SK-N-SH (cell line): ENCODE results near the gene MADD. TPM values are rescaled to one million over a fixed set of nuclear protein-coding genes. Genes with fewer than 3 reads are reported as not detected.

ENCODE experiments used
- CTCF ChIA-PET: fragments of 300-600, 350-600 bp; formaldehyde crosslinking; extraction: SDS; loops from one replicate; lab custom pipeline; 2021; lab: Yijun Ruan, JAX
- POLR2A ChIA-PET: fragments of 350-600 bp; sonication (Branson Sonifier 250); formaldehyde crosslinking; extraction: SDS; loops from one replicate; lab custom pipeline; 2020; ENCODE audit warnings: antibody characterized with exemption, inconsistent platforms; lab: Yijun Ruan, JAX
- DNase-seq: peaks from one replicate; pipeline ENCODE4 v3.0.0; 2012
- H2AFZ ChIP-seq: fragments of 200-600 bp; sonication (generic); 2 replicates; pipeline ENCODE4 v1.8.1; 2016; ENCODE audit warnings: antibody characterized with exemption, mild to moderate bottlenecking, low read depth
- H3F3A ChIP-seq: fragments of 200-600 bp; sonication (generic); replicated peaks from 2 replicates; pipeline ENCODE3; 2016; ENCODE audit warnings: antibody characterized with exemption, mild to moderate bottlenecking; ENCODE audit not compliant: insufficient read depth
- H3K27ac ChIP-seq, 2 experiments: fragments of 200-500 bp in 1 of 2; fragments of 200-600 bp in 1 of 2; sonication (Bioruptor generic) in 1 of 2; sonication (generic), shearing (Covaris generic) in 1 of 2; 2 replicates each; pipeline versions ENCODE4 v1.5.1 to v1.6.1; 2014 to 2016; ENCODE audit warnings: low read depth in 2 of 2, inconsistent platforms in 1 of 2, low read length in 1 of 2, mild to moderate bottlenecking in 1 of 2, mixed read lengths in 1 of 2
- H3K27me3 ChIP-seq: fragments of 200-600 bp; sonication (generic), shearing (Covaris generic); 2 replicates; pipeline ENCODE4 v1.6.1; 2016; ENCODE audit warnings: mixed run types; ENCODE audit not compliant: insufficient read depth
- H3K36me3 ChIP-seq, 2 experiments: fragments of 200-500 bp in 1 of 2; fragments of 200-600 bp in 1 of 2; sonication (Bioruptor generic) in 1 of 2; sonication (generic) in 1 of 2; replicated peaks in 1 of 2; 2 replicates each; pipeline versions ENCODE3 to v1.5.1; 2014 to 2016; ENCODE audit warnings: low read length in 1 of 2, mild to moderate bottlenecking in 1 of 2; ENCODE audit not compliant: insufficient read depth in 2 of 2, control insufficient read depth in 1 of 2
- H3K4me1 ChIP-seq, 2 experiments: fragments of 200-500 bp in 1 of 2; fragments of 200-600 bp in 1 of 2; sonication (Bioruptor generic) in 1 of 2; sonication (generic), shearing (Covaris generic) in 1 of 2; 2 replicates each; pipeline versions ENCODE4 v1.5.1 to v1.6.1; 2014 to 2016; ENCODE audit warnings: low read depth in 1 of 2, low read length in 1 of 2, mixed run types in 1 of 2; ENCODE audit not compliant: insufficient read depth in 2 of 2, control insufficient read depth in 1 of 2
- H3K4me2 ChIP-seq: fragments of 200-600 bp; sonication (generic), shearing (Covaris generic); 2 replicates; pipeline ENCODE4 v1.6.1; 2017; ENCODE audit warnings: mixed run types
- H3K4me3 ChIP-seq, 2 experiments: fragments of 200-500 bp in 1 of 2; fragments of 200-600 bp in 1 of 2; sonication (Bioruptor generic) in 1 of 2; sonication (generic), shearing (Covaris generic) in 1 of 2; 2 replicates each; pipeline versions ENCODE4 v1.5.1 to v1.8.1; 2014 to 2016; ENCODE audit warnings: low read depth in 2 of 2, inconsistent platforms in 1 of 2, low read length in 1 of 2, mild to moderate bottlenecking in 1 of 2, mixed read lengths in 1 of 2, moderate library complexity in 1 of 2
- H3K79me2 ChIP-seq: fragments of 200-600 bp; sonication (generic); 2 replicates; pipeline ENCODE4 v1.8.1; 2017; ENCODE audit warnings: mild to moderate bottlenecking; ENCODE audit not compliant: insufficient read depth
- H3K9ac ChIP-seq: fragments of 200-600 bp; sonication (generic); 2 replicates; pipeline ENCODE4 v1.6.1; 2017; ENCODE audit warnings: mixed run types
- H3K9me2 ChIP-seq: fragments of 200-600 bp; sonication (generic); 2 replicates; pipeline ENCODE4 v1.6.1; 2017; ENCODE audit warnings: mixed run types
- H3K9me3 ChIP-seq: fragments of 200-600 bp; sonication (generic); 2 replicates; pipeline ENCODE4 v1.6.1; 2017; ENCODE audit warnings: mixed run types, mild to moderate bottlenecking, moderate library complexity
- H4K20me1 ChIP-seq: fragments of 200-600 bp; sonication (generic); 2 replicates; pipeline ENCODE4 v1.6.1; 2017; ENCODE audit warnings: mild to moderate bottlenecking, mixed run types; ENCODE audit not compliant: insufficient read depth
- ELF1 ChIP-seq: IDR thresholded peaks from 2 replicates; pipeline ENCODE4 v1.4.0; 2012
- MEF2A ChIP-seq: IDR thresholded peaks from 2 replicates; pipeline ENCODE4 v1.4.0; 2012; ENCODE audit warnings: low read depth, borderline replicate concordance
- NFIC ChIP-seq: IDR thresholded peaks from 2 replicates; pipeline ENCODE4 v1.4.0; 2012; ENCODE audit warnings: borderline replicate concordance
- NRF1 ChIP-seq: IDR thresholded peaks from 2 replicates; pipeline ENCODE4 v1.6.1; 2012; ENCODE audit warnings: low read depth, mild to moderate bottlenecking, low read length
- POLR2AphosphoS5 ChIP-seq: IDR thresholded peaks from 2 replicates; pipeline ENCODE4 v1.6.1; 2012; ENCODE audit warnings: low read depth, low read length
- RAD21 ChIP-seq: IDR thresholded peaks from 2 replicates; pipeline ENCODE4 v1.6.1; 2012; ENCODE audit warnings: mild to moderate bottlenecking, low read length
- RCOR1 ChIP-seq: fragments of 150-350 bp; IDR thresholded peaks from 2 replicates; pipeline ENCODE4 v1.6.1; 2017; ENCODE audit warnings: antibody characterized with exemption, low read length
- SIN3A ChIP-seq: IDR thresholded peaks from 2 replicates; pipeline ENCODE4 v1.6.1; 2012; ENCODE audit warnings: low read depth, mild to moderate bottlenecking, low read length, moderate library complexity, borderline replicate concordance
- TCF12 ChIP-seq: IDR thresholded peaks from 2 replicates; pipeline ENCODE4 v1.4.0; 2012
- YY1 ChIP-seq: IDR thresholded peaks from 2 replicates; pipeline ENCODE4 v1.4.0; 2012; ENCODE audit warnings: low read depth, mild to moderate bottlenecking
- WGBS: methylation state at CpG from one replicate; pipeline ENCODE4 v1.1.6; 2017; ENCODE audit warnings: low lambda C conversion rate; 5-methylcytosine and 5-hydroxymethylcytosine counted together
- polyA plus RNA-seq, 3 experiments: library from polyadenylated mRNA; depleted of rRNA; stranded (reverse); fragments of >200 nt; gene quantifications; 2 replicates each; pipeline ENCODE4 v1.2.3, GENCODE V29; 2012
- TF ChIP-seq, protein P1 (sequence below): IDR thresholded peaks from 2 replicates; pipeline ENCODE4 v1.4.0; 2012; ENCODE audit warnings: low read depth, borderline replicate concordance
- TF ChIP-seq, protein P2 (sequence below): fragments of 200-600 bp; sonication (generic); IDR thresholded peaks from 2 replicates; pipeline ENCODE4 v1.6.1; 2017; ENCODE audit warnings: antibody characterized with exemption, mild to moderate bottlenecking, moderate library complexity
- TF ChIP-seq, protein P3 (sequence below): IDR thresholded peaks from 2 replicates; pipeline ENCODE4; 2012

Gene MADD
- polyA plus RNA-seq, 1 of the 3 experiments (the other 2 are of a cell fraction) = 16.4 TPM

DNA sequence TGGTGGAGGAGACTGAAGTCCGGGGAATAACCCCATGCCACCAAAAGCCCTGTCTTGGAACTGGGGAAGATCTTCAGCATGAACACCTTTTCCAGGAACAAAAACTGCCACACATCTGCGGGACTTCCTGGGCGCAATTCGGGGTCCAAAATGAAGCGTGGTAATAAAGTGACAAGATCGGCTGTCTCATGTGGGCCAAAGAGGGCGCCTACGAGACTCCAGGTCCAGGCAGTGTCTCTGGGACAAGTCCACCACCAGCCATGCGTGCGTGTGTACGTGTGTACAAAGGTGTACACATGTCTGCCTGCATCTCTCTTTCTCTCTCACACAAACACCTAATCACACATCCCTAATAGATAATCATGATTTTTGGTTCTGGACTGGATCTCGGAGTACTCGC lies 91.5 kb downstream of the MADD start:
- Histone ChIP-seq H3K4me3 (no peak overlapping the region), H3K27ac (no peak overlapping the region), H4K20me1 (no peaks in the 10 kb centered on the region), H3K79me2 (no peaks in the 10 kb centered on the region), H3K9me3 (no peaks in the 10 kb centered on the region), H3K4me2 (no peak overlapping the region), H2AFZ (no peak overlapping the region), H3K4me1 (no peaks in the 10 kb centered on the region), H3K9me2 (no peaks in the 10 kb centered on the region), H3K27me3 (no peaks in the 10 kb centered on the region), H3K36me3 (no peaks in the 10 kb centered on the region), H3K9ac (no peak overlapping the region), H3F3A (peaks cover 4% of the 10 kb centered on the region)
- no peak for DNase-seq
- TF ChIP-seq YY1 (no peak), NFIC (no peak), MEF2A (no peak), RCOR1 (no peak)
- TF ChIP-seq, protein P1, sequence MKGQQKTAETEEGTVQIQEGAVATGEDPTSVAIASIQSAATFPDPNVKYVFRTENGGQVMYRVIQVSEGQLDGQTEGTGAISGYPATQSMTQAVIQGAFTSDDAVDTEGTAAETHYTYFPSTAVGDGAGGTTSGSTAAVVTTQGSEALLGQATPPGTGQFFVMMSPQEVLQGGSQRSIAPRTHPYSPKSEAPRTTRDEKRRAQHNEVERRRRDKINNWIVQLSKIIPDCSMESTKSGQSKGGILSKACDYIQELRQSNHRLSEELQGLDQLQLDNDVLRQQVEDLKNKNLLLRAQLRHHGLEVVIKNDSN = no peak
- POLR2A ChIA-PET = no interaction called here
- CTCF ChIA-PET = interaction anchor here (3.9 kb wide), 1 partner anchor 12 kb away, joined by 24 read pairs; no protein-coding TSS in a partner anchor
- whole genome bisulfite sequencing = 90% methylated on average over 12 of the region's 13 CpGs

DNA sequence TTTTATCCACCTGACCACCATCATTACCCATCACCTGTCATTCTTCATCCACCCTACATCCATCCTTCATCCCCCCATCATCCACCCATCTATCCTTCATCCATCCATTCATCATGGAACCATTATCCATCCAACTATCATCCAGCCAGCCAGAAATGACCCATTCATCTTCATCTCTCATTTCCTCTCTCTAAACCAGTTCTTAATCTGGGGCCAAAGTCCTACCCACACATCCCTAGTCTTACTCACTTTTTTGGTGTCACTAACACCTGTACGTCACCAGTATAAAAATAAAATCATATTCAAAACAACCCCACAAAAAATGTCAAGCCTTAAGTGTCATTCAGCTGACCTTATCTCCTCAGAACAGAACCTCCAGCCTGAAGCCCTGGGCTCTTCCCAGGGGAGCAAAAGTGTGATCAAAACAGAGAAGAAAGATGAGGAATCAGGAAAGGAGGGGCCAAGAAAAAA lies 96.1 kb downstream of the MADD start:
- no peaks in the 10 kb centered on the region for H3K4me1 ChIP-seq
- H4K20me1 ChIP-seq = no peaks in the 10 kb centered on the region
- no peaks in the 10 kb centered on the region for H3F3A ChIP-seq
- H3K27ac ChIP-seq = no peak overlapping the region
- CTCF ChIA-PET = interaction anchor here (2.4 kb wide), 1 partner anchor 11 kb away, joined by 11 read pairs; no protein-coding TSS in a partner anchor
- no peaks in the 10 kb centered on the region for H3K36me3 ChIP-seq
- no peaks in the 10 kb centered on the region for H3K79me2 ChIP-seq
- no peaks in the 10 kb centered on the region for H3K27me3 ChIP-seq
- no peak overlapping the region for H3K4me3 ChIP-seq
- H2AFZ ChIP-seq = no peak overlapping the region
- H3K9me3 ChIP-seq = no peaks in the 10 kb centered on the region
- TF ChIP-seq YY1 (no peak), TCF12 (no peak), ELF1 (no peak), POLR2AphosphoS5 (no peak), RAD21 (no peak), SIN3A (no peak), NRF1 (no peak), MEF2A (no peak)
- TF ChIP-seq, protein P2, sequence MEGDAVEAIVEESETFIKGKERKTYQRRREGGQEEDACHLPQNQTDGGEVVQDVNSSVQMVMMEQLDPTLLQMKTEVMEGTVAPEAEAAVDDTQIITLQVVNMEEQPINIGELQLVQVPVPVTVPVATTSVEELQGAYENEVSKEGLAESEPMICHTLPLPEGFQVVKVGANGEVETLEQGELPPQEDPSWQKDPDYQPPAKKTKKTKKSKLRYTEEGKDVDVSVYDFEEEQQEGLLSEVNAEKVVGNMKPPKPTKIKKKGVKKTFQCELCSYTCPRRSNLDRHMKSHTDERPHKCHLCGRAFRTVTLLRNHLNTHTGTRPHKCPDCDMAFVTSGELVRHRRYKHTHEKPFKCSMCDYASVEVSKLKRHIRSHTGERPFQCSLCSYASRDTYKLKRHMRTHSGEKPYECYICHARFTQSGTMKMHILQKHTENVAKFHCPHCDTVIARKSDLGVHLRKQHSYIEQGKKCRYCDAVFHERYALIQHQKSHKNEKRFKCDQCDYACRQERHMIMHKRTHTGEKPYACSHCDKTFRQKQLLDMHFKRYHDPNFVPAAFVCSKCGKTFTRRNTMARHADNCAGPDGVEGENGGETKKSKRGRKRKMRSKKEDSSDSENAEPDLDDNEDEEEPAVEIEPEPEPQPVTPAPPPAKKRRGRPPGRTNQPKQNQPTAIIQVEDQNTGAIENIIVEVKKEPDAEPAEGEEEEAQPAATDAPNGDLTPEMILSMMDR = no peak
- TF ChIP-seq, protein P3, sequence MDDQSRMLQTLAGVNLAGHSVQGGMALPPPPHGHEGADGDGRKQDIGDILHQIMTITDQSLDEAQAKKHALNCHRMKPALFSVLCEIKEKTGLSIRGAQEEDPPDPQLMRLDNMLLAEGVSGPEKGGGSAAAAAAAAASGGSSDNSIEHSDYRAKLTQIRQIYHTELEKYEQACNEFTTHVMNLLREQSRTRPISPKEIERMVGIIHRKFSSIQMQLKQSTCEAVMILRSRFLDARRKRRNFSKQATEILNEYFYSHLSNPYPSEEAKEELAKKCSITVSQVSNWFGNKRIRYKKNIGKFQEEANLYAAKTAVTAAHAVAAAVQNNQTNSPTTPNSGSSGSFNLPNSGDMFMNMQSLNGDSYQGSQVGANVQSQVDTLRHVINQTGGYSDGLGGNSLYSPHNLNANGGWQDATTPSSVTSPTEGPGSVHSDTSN = no peak
- no peaks in the 10 kb centered on the region for H3K9me2 ChIP-seq
- POLR2A ChIA-PET = no interaction called here
- DNase-seq = no peak
- WGBS = 56% methylated on average over 1 of the region's 1 CpG
- H3K9ac ChIP-seq = no peak overlapping the region
- H3K4me2 ChIP-seq = no peak overlapping the region
